ENCODE results near the gene FBXL19. TPM values are rescaled to one million over a fixed set of nuclear protein-coding genes. Genes with fewer than 3 reads are reported as not detected.

The FBXL19 gene
- total RNA-seq, 1 experiment from 2014 or later = 84.3 TPM

- TF ChIP-seq SP1 (CRISPR knock-in tag; conservative IDR thresholded peaks at IDR 0.05) = no peak
- no peak for TF ChIP-seq RELA (CRISPR knock-in tag; IDR thresholded peaks at IDR 0.05; ENCODE audit: borderline replicate concordance)
- no peak for TF ChIP-seq NR1H2 (CRISPR knock-in tag; IDR thresholded peaks at IDR 0.05)
- no peak for TF ChIP-seq ZNF138 (CRISPR knock-in tag; conservative IDR thresholded peaks at IDR 0.05)
Observed at GRCh38 chr16:30992931-30993816, 69.8 kb downstream of the FBXL19 start (continued).

DNA sequence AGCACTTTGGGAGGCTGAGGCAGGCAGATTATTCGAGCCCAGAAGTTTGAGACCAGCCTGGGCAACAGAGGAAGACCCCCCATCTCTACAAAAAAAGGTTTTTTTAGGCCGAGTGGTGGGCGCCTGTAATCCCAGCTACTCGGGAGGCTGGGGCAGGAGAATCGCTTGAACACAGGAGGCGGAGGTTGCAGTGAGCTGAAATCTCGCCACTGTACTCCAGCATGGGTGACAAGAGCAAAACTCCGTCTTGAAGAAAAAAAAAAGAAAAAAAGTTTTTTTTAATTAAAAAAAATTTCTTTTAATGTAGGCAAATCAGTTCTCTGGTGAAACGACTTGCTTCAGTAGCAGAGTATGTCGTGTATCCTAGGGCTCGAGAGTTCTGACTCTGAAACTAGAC is 72.6 kb downstream of the FBXL19 start:
- ATAC-seq = no peak
- no peaks in the 10 kb centered on the region for H3K36me3 Mint-ChIP-seq
- POLR2A ChIA-PET = interaction anchor here (1.8 kb wide), 1 partner anchor 46 kb away, joined by 5 read pairs; no protein-coding TSS in a partner anchor
- peak overlapping the region; percentile 69 for H3K4me3 Mint-ChIP-seq
- H3K27me3 Mint-ChIP-seq (ENCODE audit: low read depth) = peaks cover 7% of the 10 kb centered on the region; the same call in 1 of the 2 replicates
- CTCF ChIA-PET = interaction anchor here (1.2 to 8.2 kb wide), 4 partner anchors 10 to 46 kb away, joined by 3 to 79 read pairs (median 14); partner anchors contain the start of gene HSD3B7
- no peaks in the 10 kb centered on the region for H3K9me3 Mint-ChIP-seq
- no peak overlapping the region for H3K27ac Mint-ChIP-seq
- H3K4me1 Mint-ChIP-seq = peaks cover 16% of the 10 kb centered on the region
- DNase-seq (ENCODE audit: low spot score) = no peak
- TF ChIP-seq ARID4B (CRISPR knock-in tag; IDR thresholded peaks at IDR 0.05; ENCODE audit: borderline replicate concordance) = no peak
- no peak for TF ChIP-seq KAT7 (CRISPR knock-in tag; IDR thresholded peaks at IDR 0.05; ENCODE audit: borderline replicate concordance)
- no peak for TF ChIP-seq TCF7 (CRISPR knock-in tag; IDR thresholded peaks at IDR 0.05; ENCODE audit: low read depth)
- no peak for TF ChIP-seq ZNF317 (CRISPR knock-in tag; IDR thresholded peaks at IDR 0.05; ENCODE audit: borderline replicate concordance, low read depth)
- no peak for TF ChIP-seq AR (CRISPR knock-in tag; IDR thresholded peaks at IDR 0.05)
- TF ChIP-seq, protein P1, sequence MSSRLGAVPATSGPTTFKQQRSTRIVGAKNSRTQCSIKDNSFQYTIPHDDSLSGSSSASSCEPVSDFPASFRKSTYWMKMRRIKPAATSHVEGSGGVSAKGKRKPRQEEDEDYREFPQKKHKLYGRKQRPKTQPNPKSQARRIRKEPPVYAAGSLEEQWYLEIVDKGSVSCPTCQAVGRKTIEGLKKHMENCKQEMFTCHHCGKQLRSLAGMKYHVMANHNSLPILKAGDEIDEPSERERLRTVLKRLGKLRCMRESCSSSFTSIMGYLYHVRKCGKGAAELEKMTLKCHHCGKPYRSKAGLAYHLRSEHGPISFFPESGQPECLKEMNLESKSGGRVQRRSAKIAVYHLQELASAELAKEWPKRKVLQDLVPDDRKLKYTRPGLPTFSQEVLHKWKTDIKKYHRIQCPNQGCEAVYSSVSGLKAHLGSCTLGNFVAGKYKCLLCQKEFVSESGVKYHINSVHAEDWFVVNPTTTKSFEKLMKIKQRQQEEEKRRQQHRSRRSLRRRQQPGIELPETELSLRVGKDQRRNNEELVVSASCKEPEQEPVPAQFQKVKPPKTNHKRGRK (CRISPR knock-in tag; IDR thresholded peaks at IDR 0.05; ENCODE audit: borderline replicate concordance) = no peak
- TF ChIP-seq HMGXB4 (CRISPR knock-in tag; IDR thresholded peaks at IDR 0.05) = no peak
- no peak for TF ChIP-seq IRF2 (CRISPR knock-in tag; IDR thresholded peaks at IDR 0.05; ENCODE audit: borderline replicate concordance, low read depth)
- TF ChIP-seq, protein P2, sequence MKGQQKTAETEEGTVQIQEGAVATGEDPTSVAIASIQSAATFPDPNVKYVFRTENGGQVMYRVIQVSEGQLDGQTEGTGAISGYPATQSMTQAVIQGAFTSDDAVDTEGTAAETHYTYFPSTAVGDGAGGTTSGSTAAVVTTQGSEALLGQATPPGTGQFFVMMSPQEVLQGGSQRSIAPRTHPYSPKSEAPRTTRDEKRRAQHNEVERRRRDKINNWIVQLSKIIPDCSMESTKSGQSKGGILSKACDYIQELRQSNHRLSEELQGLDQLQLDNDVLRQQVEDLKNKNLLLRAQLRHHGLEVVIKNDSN (CRISPR knock-in tag; IDR thresholded peaks at IDR 0.05) = no peak
- no peak for TF ChIP-seq NFYB (CRISPR knock-in tag; conservative IDR thresholded peaks at IDR 0.05; ENCODE audit: low read depth)
- TF ChIP-seq ZNF263 (CRISPR knock-in tag; IDR thresholded peaks at IDR 0.05; ENCODE audit: low read depth) = no peak
- TF ChIP-seq NR2C2 (CRISPR knock-in tag; IDR thresholded peaks at IDR 0.05) = no peak
- no peak for TF ChIP-seq FOXK1 (CRISPR knock-in tag; IDR thresholded peaks at IDR 0.05)
- TF ChIP-seq, protein P3, sequence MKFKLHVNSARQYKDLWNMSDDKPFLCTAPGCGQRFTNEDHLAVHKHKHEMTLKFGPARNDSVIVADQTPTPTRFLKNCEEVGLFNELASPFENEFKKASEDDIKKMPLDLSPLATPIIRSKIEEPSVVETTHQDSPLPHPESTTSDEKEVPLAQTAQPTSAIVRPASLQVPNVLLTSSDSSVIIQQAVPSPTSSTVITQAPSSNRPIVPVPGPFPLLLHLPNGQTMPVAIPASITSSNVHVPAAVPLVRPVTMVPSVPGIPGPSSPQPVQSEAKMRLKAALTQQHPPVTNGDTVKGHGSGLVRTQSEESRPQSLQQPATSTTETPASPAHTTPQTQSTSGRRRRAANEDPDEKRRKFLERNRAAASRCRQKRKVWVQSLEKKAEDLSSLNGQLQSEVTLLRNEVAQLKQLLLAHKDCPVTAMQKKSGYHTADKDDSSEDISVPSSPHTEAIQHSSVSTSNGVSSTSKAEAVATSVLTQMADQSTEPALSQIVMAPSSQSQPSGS (CRISPR knock-in tag; IDR thresholded peaks at IDR 0.05; ENCODE audit: borderline replicate concordance, low read depth) = no peak
- TF ChIP-seq HMGA2 (CRISPR knock-in tag; IDR thresholded peaks at IDR 0.05) = no peak
- no peak for TF ChIP-seq ZNF671 (CRISPR knock-in tag; IDR thresholded peaks at IDR 0.05)

Data from WTC11 (cell line).